Measurements from ENCODE around the gene SOX13. TPM values are rescaled to one million over a fixed set of nuclear protein-coding genes. Genes with fewer than 3 reads are reported as not detected.

Gene SOX13
- total RNA-seq, 1 donor from 2014 or later = 56.3 TPM

DNA sequence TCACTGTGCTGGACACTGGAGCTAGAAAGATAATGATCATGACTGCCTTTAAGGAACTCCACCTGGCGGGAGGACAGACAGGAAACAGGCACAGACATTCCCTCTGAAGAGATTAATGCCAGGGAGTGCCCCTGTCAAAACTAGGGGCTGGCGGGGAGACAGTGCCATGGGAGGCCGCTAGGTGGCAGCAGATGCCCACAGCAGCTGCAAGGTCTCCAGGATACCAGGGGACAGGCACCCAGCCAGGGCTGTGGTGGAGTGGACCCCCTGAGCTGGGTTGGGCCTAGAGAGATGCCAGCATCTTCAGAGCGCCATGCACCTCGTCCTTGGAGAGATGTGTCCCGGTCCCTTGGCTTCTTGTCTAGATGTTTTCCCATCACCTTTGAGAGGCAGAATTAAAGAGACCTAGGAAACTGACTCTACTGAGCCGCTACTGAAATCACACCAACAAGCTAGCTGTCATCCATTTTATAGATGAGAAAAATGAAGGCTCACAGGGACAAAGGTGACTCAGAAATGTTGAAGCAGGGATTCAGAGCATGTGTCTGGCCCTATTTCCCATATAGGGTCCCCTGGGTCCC lies 89.7 kb downstream of the SOX13 start:
- DNase-seq (ENCODE audit: low spot score) (peak; percentile 88), ATAC-seq (peak; percentile 89)
- intact Hi-C loops (cut with DNase I) = loop anchor here (5.0 kb wide), 1 partner anchor 200 kb away; no protein-coding TSS in a partner anchor

DNA sequence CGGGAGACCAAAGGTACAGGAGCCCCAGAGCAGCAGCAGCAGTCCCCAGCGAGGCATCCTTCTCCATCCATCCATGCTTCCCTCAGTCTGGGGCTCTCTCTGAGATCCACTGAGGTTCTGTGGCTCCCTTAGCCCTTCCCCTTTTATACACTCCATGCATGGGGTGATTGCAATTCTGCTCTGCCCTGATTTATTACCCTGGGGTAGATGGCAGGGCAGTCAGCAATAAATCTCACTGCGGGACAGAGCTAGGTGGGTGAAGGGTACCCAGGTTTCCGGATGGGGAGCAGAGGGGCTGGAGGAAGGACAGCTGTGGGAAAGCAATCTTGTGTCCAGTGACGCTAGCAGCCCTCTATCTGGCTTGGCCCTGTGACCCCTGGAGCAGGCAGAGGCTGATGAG lies 93.3 kb downstream of the SOX13 start, which contains the start of gene REN:
TSS of gene REN (minus strand) at position 119 of the 400 bp plus-strand sequence. CDS start at position 75, 44 bp downstream.
- DNase-seq (ENCODE audit: low spot score) (no peak), ATAC-seq (no peak)
- intact Hi-C loops (cut with DNase I) = no loop called here

DNA sequence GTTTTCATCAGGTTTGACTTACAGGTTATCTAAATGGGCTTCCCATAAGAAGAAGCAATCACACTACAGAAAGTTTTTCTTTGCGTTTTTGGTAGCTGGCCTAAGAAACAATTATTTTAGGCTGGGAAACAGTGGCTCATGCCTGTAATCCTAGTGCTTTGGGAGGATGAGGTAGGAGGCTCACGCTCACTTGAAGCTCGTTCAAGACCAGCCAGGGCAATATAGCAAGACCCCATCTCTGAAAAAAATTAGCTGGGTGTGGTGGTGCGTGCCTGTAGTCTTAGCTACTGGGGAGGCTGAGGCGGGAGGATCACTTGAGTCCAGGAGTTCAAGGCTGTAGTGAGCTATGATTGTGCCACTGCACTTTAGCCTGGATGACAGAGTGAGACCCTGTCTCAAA lies 94.8 kb downstream of the SOX13 start:
- intact Hi-C loops (cut with DNase I) = no loop called here
- no peak for DNase-seq (ENCODE audit: low spot score)
- no peak for ATAC-seq

DNA sequence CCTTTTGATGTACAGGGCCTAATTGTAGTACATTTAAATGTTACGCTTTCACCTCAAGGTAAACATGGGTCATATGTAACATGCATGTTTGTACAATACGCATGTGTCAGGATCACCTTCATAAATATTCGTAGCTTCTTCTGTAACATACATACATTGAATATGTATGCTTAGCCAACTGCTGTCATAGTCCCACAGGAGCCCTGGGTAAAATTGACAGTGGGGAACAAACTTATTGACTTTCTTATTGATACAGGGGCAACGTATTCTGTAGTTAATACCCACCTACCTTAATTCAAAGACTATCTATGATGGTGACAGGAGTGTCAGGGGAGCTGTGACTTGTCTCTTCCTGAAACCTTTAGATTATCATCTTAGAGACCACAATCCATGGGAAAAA lies 96.9 kb downstream of the SOX13 start:
- DNase-seq (ENCODE audit: low spot score) (no peak), ATAC-seq (no peak)
- intact Hi-C loops (cut with DNase I) = no loop called here

DNA sequence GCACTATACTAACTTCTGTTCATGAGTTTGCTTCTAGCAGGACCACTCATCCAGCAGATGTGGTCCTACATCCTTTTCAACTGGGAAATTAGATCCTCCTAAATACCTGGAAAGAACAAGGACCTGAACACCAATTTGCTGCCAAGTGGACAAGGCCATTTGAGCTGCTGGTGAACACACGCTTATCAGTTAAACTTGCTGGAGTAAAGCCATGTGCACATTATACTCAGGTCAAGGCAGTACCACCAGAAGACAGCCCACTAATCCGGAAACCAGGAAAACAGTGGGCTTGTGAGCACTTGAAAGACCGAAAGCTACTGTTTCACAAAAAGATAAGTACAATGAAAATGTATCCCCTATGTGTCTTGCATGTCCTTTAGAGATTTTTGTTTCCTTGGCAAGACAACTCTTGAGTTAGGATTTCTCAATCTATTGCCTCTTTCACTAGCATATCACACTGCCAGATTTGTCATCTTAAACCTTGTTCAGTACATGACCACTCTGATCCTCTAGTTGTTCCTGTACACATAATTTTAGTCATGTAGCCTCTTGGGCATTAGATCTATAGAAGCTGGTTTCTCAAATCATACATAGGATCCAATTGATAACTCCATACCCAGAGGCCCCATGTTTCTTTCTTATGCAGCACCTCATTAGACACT lies 97.7 kb downstream of the SOX13 start:
- intact Hi-C loops (cut with DNase I) = no loop called here
- ATAC-seq = no peak

DNA sequence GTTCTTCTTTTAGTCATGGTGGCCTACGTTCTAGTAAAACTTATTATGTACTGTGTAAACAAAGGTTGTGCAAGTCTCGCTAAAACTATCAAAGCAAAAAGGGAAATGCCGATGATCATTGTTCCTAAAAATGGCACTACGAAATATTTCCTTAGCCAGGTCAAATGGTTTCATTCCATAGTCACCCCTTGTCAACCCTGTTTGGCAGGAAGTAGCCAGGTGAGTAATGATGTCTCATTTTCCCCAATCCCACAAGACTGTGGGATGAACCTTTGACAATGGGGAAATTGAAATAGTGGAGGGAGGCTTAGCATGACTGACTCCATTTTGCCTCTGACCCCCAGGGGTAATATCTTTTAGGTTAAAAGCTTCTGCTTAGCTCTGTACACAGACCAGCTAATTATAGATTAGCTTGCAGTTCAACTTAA lies 98.8 kb downstream of the SOX13 start:
- DNase-seq (ENCODE audit: low spot score) (no peak), ATAC-seq (no peak)
- intact Hi-C loops (cut with DNase I) = no loop called here

More for the DNA sequence above, 97.7 kb downstream of the SOX13 start:
- DNase-seq (ENCODE audit: low spot score) = no peak

DNA sequence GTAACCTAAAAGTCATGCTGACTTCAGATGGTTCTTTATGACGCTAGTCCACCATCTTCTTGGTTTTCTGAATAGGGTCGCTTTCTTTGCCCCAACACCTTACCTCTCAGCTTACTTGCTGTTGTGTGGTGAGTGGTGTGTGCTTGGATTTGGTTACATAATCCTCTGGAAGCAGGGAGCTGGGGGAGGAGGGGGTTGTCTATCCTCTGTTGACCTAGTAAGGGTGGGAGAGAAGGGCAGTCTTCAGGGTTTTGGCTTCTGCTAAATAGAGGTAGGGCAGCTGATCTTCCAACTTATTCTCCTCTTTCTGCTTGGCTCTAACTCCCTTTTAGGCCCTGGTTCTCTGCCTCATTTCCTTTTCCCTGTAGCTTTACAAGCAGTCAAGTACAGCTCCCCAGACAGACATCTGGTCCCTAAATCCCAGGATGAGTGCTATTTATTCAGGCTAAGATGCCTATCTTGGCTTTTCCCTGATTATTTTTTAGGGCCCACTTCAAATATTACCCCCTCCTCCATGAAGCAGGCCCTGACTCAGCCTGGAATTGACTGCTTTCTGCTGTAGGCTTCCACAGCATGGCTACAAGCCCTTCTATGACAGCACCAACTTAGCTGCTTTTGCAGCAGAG lies 99.6 kb downstream of the SOX13 start:
- intact Hi-C loops (cut with DNase I) = no loop called here
- no peak for ATAC-seq

DNA sequence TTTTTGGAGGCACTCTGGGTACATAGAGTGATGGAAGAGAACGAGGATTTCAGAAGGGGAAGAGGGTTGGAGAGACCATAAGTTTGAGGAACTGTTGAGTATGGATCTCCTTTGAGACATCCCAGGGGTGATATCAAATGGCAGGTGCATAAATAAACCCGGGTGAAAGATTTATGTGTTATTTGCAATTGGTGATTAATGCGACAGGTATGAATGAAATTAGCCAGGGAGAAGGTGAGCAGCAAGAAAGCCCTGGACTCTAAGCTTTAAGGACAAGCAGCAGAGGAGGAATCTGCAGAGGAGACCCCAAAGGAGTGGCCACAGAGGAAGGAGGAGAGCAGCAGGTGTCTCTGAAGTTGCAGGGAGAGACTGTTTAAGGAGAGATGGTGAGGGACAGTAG lies 102.0 kb downstream of the SOX13 start:
- ATAC-seq (no peak), DNase-seq (ENCODE audit: low spot score) (no peak)
- intact Hi-C loops (cut with DNase I) = no loop called here

More for the DNA sequence above, 99.6 kb downstream of the SOX13 start:
- DNase-seq (ENCODE audit: low spot score) = no peak

DNA sequence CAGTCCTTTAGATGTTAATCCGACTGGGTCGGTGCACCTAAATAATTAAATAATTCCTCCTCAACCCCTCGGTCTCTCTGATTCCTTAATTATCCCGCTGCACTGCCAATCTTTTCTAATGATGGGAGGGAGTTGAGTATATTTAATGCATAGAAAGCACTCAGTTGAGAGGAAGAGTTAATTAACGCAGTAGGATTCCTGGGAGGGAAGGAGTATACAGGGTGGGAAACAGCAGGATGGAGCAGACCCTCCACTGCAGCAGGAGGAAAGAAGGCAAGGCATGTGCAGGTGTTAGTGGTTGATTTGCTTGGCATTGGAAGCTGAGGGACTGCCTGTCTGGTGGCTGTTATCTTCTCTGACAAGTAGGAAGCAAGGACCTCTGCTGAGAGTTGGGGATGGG lies 103.1 kb downstream of the SOX13 start:
- no peak for DNase-seq (ENCODE audit: low spot score)

DNA sequence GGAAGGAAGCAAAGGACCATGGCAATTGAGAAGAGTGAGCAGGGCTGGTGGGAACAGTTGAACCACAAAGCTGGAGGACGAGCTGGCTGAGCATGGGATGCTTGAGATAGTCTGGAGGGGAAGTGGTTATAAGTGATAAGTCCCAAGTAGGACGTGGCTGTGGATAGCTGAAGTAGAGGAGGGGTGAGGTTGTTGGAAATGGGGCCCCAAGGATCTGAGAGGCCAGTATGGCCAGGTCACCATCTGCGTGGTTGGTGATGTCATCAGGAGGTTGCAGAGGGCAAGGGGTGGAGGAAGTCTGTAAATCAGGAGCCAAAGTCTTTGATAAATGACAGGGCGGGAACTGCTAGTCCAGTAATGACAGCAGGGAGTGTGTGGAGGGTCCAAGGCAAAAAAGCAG lies 104.2 kb downstream of the SOX13 start:
- ATAC-seq = no peak
- DNase-seq (ENCODE audit: low spot score) = no peak
- intact Hi-C loops (cut with DNase I) = no loop called here

More for the DNA sequence above, 103.1 kb downstream of the SOX13 start:
- intact Hi-C loops (cut with DNase I) = no loop called here
- ATAC-seq = no peak

Other genes with a start within 250 kb of the SOX13 start
- 76.4 TPM for gene SNRPE, start 211.5 kb upstream of the SOX13 start, total RNA-seq
- gene ETNK2, start 78.9 kb downstream of the SOX13 start, total RNA-seq = 13.7 TPM
- not detected for gene REN, start 93.2 kb downstream of the SOX13 start, total RNA-seq
- gene KISS1, start 123.4 kb downstream of the SOX13 start, total RNA-seq = not detected
- 0.40 TPM for gene GOLT1A, start 140.9 kb downstream of the SOX13 start, total RNA-seq